ENCODE data around the gene ZNF524. TPM values are rescaled to one million over a fixed set of nuclear protein-coding genes. Genes with fewer than 3 reads are reported as not detected.

Gene ZNF524
- total and polyA plus RNA-seq, 10 of the 15 experiments (the other 5 are each of a cell fraction or from before 2014, with no cell fraction given) = 0.47 to 18.6 (median 12.4) TPM; not detected in 1

DNA sequence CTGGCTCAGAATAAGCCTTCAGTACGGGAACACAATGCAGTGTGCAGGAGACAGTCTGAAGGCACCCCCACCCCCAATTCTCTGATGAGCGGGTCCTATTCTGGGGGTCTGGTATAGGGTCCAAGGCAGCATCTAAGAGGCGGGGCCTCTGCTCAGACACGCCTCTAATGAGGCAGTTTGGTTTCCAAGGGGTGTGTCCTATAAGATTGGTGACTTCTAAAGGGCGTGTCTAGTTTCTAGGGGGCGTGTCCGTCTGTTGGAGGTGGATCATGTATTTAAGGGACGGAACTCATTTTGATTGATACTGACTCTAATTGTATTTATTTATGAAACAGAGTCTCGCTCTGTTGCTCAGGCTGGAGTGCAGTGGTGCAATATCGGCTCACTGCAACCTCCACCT lies 9.5 kb upstream of the ZNF524 start:
- TF ChIP-seq, protein P1, sequence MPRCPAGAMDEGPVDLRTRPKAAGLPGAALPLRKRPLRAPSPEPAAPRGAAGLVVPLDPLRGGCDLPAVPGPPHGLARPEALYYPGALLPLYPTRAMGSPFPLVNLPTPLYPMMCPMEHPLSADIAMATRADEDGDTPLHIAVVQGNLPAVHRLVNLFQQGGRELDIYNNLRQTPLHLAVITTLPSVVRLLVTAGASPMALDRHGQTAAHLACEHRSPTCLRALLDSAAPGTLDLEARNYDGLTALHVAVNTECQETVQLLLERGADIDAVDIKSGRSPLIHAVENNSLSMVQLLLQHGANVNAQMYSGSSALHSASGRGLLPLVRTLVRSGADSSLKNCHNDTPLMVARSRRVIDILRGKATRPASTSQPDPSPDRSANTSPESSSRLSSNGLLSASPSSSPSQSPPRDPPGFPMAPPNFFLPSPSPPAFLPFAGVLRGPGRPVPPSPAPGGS (IDR thresholded peaks at IDR 0.05; ENCODE audit: borderline replicate concordance, insufficient read depth, low read depth, low read length, poor library complexity, severe bottlenecking) = no peak
- TF ChIP-seq ASH2L (IDR thresholded peaks at IDR 0.05; ENCODE audit: borderline replicate concordance, low read depth) (no peak), SMARCA5 (IDR thresholded peaks at IDR 0.05) (no peak), TCF7 (IDR thresholded peaks at IDR 0.05; ENCODE audit: borderline replicate concordance) (no peak), TCF3 (IDR thresholded peaks at IDR 0.05; ENCODE audit: borderline replicate concordance, insufficient read depth, low read depth, low read length) (no peak), JUND (IDR thresholded peaks at IDR 0.05; ENCODE audit: low read depth, low read length) (no peak), SIX5 (IDR thresholded peaks at IDR 0.05; ENCODE audit: low read depth, low read length, severe bottlenecking) (no peak), GATAD2B (conservative IDR thresholded peaks at IDR 0.05; ENCODE audit: low read depth) (no peak), SKIL (IDR thresholded peaks at IDR 0.05; ENCODE audit: low read depth, poor library complexity, severe bottlenecking) (no peak), JUNB (IDR thresholded peaks at IDR 0.05) (no peak)
- ChIA-PET SMC1A (ENCODE audit: uncharacterized antibody, unreplicated experiment) (no interaction called here), POLR2A (no interaction called here), RAD21 (ENCODE audit: unreplicated experiment) (no interaction called here), CTCF (no interaction called here)
- BruUV-seq (replicated peaks) = no TSS peak
- DNase-seq (ENCODE audit: low read depth, low spot score) = no peak
- no peaks in the 10 kb centered on the region for H3K79me2 ChIP-seq (ENCODE audit: control insufficient read depth, insufficient read depth, low read length)
- intact Hi-C loops (cut with micrococcal nuclease; ENCODE audit: unreplicated experiment) = no loop called here
- no peak overlapping the region for H3K27ac ChIP-seq (ENCODE audit: control insufficient read depth, insufficient read depth)
- no peaks in the 10 kb centered on the region for H4K20me1 ChIP-seq (ENCODE audit: control insufficient read depth, insufficient read depth)
- no peak overlapping the region for H3K4me3 ChIP-seq
- H3K9ac ChIP-seq (ENCODE audit: control insufficient read depth, insufficient read depth, low read length) = no peak overlapping the region
- H3K27me3 ChIP-seq (replicated peaks in 1 of 2; ENCODE audit: control insufficient read depth in 2 of 2, insufficient read depth in 2 of 2, low read length in 1 of 2) = no peaks in the 10 kb centered on the region
- ATAC-seq = no peak
- peaks cover 5% of the 10 kb centered on the region for H3K4me1 ChIP-seq (ENCODE audit: control insufficient read depth, insufficient read depth, low read length)
- in situ Hi-C loops (cut with MboI) = no loop called here
- 90% methylated on average over 10 of the region's 10 CpGs for WGBS (ENCODE audit: insufficient coverage, insufficient replicate concordance, low lambda C conversion rate, missing lambda C conversion rate)
- peaks cover 2% of the 10 kb centered on the region; the same call in 2 of the 3 replicates for H3K9me3 ChIP-seq (replicated peaks; ENCODE audit: control insufficient read depth, insufficient read depth, low read length)
- H3K36me3 ChIP-seq (ENCODE audit: control insufficient read depth in 2 of 2, insufficient read depth in 2 of 2, low read length in 1 of 2) = peaks cover 0 to 7% of the 10 kb centered on the region in 2 experiments; a peak in 1 of 4 replicates
- H2AFZ ChIP-seq (ENCODE audit: control insufficient read depth, low read depth, low read length) = no peak overlapping the region
- H3K4me2 ChIP-seq (ENCODE audit: control insufficient read depth, insufficient read depth) = no peak overlapping the region
- FAIRE-seq = no peak

All from GM12878 (cell line).